CD4-positive, alpha-beta T cell (primary cell): ENCODE data around the gene METTL15. TPM values are rescaled to one million over a fixed set of nuclear protein-coding genes. Genes with fewer than 3 reads are reported as not detected.

Experiments used
- ATAC-seq: fragments of 200-7000 bp; cut with Tn5 transposase; one replicate; pipeline ENCODE4 v1.10.0; 2022; ENCODE audit warnings: mild to moderate bottlenecking; ENCODE audit not compliant: poor library complexity
- CTCF ChIA-PET: fragments of 350-600 bp; sonication (Branson Sonifier 250); formaldehyde crosslinking; loops from one replicate; lab custom pipeline; 2021; ENCODE audit warnings: antibody characterized with exemption, inconsistent platforms; lab: Charles Lee
- POLR2A ChIA-PET: fragments of 350-600 bp; sonication (Branson Sonifier 250); formaldehyde crosslinking; loops from one replicate; lab custom pipeline; 2021; ENCODE audit warnings: antibody characterized with exemption, inconsistent platforms; lab: Charles Lee
- DNase-seq, 14 experiments: peaks; one replicate each; pipeline ENCODE4 v3.0.0-alpha.2; 2013 to 2020; ENCODE audit warnings: mixed read lengths in 2 of 14
- H3K27ac ChIP-seq, 2 donors: one replicate each; pipeline versions ENCODE4 v1.5.1 to v1.7.0; 2013; ENCODE audit warnings: low read length in 2 of 2, low read depth in 1 of 2, mild to moderate bottlenecking in 1 of 2
- H3K27me3 ChIP-seq, 2 experiments: 1 replicate in 1 of 2; 2 replicates in 1 of 2; pipeline versions ENCODE4 v1.6.1 to v1.7.0; 2013; ENCODE audit warnings: low read length in 2 of 2, control low read depth in 1 of 2, mild to moderate bottlenecking in 1 of 2, moderate library complexity in 1 of 2; ENCODE audit not compliant: insufficient read depth in 2 of 2, control insufficient read depth in 1 of 2
- H3K36me3 ChIP-seq: one replicate; pipeline ENCODE4 v1.6.1; 2013; ENCODE audit warnings: low read length, control low read depth; ENCODE audit not compliant: insufficient read depth
- H3K4me1 ChIP-seq: one replicate; pipeline ENCODE4 v1.6.1; 2013; ENCODE audit warnings: low read length, control low read depth; ENCODE audit not compliant: insufficient read depth
- H3K4me3 ChIP-seq: one replicate; pipeline ENCODE4 v1.5.1; 2013; ENCODE audit warnings: mild to moderate bottlenecking, low read length, moderate library complexity
- H3K9me3 ChIP-seq, 2 experiments: 1 replicate in 1 of 2; 2 replicates in 1 of 2; pipeline versions ENCODE4 v1.6.1 to v1.7.0; 2013; ENCODE audit warnings: low read length in 2 of 2, mild to moderate bottlenecking in 2 of 2, control low read depth in 1 of 2, moderate library complexity in 1 of 2; ENCODE audit not compliant: control insufficient read depth in 1 of 2, insufficient read depth in 1 of 2
- H3K27ac Mint-ChIP-seq: one replicate; pipeline ENCODE4 v1.8.0; 2020; ENCODE audit warnings: mixed read lengths
- H3K27me3 Mint-ChIP-seq: one replicate; pipeline ENCODE4 v1.8.0; 2021; ENCODE audit warnings: mixed read lengths
- H3K36me3 Mint-ChIP-seq: one replicate; pipeline ENCODE4 v1.8.0; 2021; ENCODE audit warnings: low read depth, mixed read lengths
- H3K4me1 Mint-ChIP-seq: one replicate; pipeline ENCODE4 v1.8.0; 2021; ENCODE audit warnings: low read depth, mixed read lengths
- H3K4me3 Mint-ChIP-seq: one replicate; pipeline ENCODE4 v1.8.0; 2020; ENCODE audit warnings: mild to moderate bottlenecking, mixed read lengths
- H3K9me3 Mint-ChIP-seq: one replicate; pipeline ENCODE4 v1.8.0; 2020; ENCODE audit warnings: mixed read lengths
- CTCF ChIP-seq: fragments of 200-600 bp; IDR thresholded peaks from one replicate; pipeline ENCODE4 v1.8.0; 2022; ENCODE audit warnings: antibody characterized with exemption, mild to moderate bottlenecking
- intact Hi-C, 2 experiments: fragments of 100-400 bp; cut with DNase I in 1 of 2; cut with micrococcal nuclease in 1 of 2; formaldehyde crosslinking; loops; one replicate each; pipeline versions ENCODE4 v1.15.1 to v1.9.0; 2023 to 2025; cut with DNase I, micrococcal nuclease
- total RNA-seq, 174 experiments: library from RNA in 2 of 174; stranded (reverse) in 2 of 174; gene quantifications; one replicate each; pipeline ENCODE4 v1.2.3 and lab custom pipeline; 2021 to 2026

Gene METTL15
- total RNA-seq, 2 experiments from 2014 or later, result 3.5 to 4.4 TPM

- ATAC-seq, result no peak
- H3K36me3 ChIP-seq, result peaks cover 15% of the 10 kb centered on the region
Observed at GRCh38 chr11:28152743-28153142, 44.6 kb downstream of the METTL15 start.

GRCh38 chr11:28153586-28153985, 45.4 kb downstream of the METTL15 start:
- intact Hi-C loops, result no loop called here
- Histone ChIP-seq H3K36me3 (peaks cover 18% of the 10 kb centered on the region), H3K4me1 (no peaks in the 10 kb centered on the region), H3K9me3 (no peaks in the 10 kb centered on the region), H3K27me3 (no peaks in the 10 kb centered on the region), H3K4me3 (no peak overlapping the region), H3K27ac (no peak overlapping the region)
- Mint-ChIP-seq H3K9me3 (no peaks in the 10 kb centered on the region), H3K27me3 (no peaks in the 10 kb centered on the region), H3K4me3 (no peak overlapping the region), H3K36me3 (peaks cover 37% of the 10 kb centered on the region), H3K4me1 (no peaks in the 10 kb centered on the region), H3K27ac (no peak overlapping the region)
- DNase-seq (no peak), ATAC-seq (no peak)
- ChIA-PET POLR2A (no interaction called here), CTCF (interaction anchor here (1.0 kb wide), 1 partner anchor 9 kb away, joined by 4 read pairs; no protein-coding TSS in a partner anchor)
- no peak for TF ChIP-seq CTCF

More at GRCh38 chr11:28152743-28153142, 44.6 kb downstream of the METTL15 start:
- H3K9me3 ChIP-seq, result no peaks in the 10 kb centered on the region
- CTCF ChIA-PET, result interaction anchor here (0.5 kb wide), 1 partner anchor 47 kb away, joined by 3 read pairs; no protein-coding TSS in a partner anchor
- Mint-ChIP-seq H3K27me3 (no peaks in the 10 kb centered on the region), H3K4me3 (no peak overlapping the region), H3K4me1 (no peaks in the 10 kb centered on the region), H3K9me3 (no peaks in the 10 kb centered on the region), H3K27ac (no peak overlapping the region), H3K36me3 (peaks cover 30% of the 10 kb centered on the region)
- no peak for DNase-seq
- H3K4me3 ChIP-seq, result no peak overlapping the region
- intact Hi-C loops, result no loop called here
- POLR2A ChIA-PET, result no interaction called here
- H3K4me1 ChIP-seq, result no peaks in the 10 kb centered on the region
- TF ChIP-seq CTCF, result no peak
- H3K27ac ChIP-seq, result no peak overlapping the region
- no peaks in the 10 kb centered on the region for H3K27me3 ChIP-seq

DNA sequence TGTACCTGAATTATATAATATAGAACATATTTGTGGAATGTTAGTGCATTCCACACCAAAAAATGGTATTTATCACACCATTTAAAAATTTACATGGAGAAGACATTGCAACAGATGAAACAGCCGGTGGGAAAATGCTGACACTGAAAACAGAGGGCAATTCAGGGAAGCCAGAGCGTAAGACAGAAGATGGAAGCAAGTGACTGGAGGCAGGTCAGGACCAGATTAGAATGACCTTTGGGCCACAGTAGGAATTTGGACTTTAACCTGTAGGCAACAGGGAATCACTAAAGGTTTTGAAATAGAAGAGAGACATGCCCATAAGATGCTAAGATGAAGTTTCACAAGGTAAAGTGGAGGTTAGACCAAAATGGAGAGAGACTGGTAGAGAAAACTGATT, 60.5 kb downstream of the METTL15 start:
- Histone ChIP-seq H3K4me3 (no peak overlapping the region), H3K27me3 (no peaks in the 10 kb centered on the region), H3K27ac (no peak overlapping the region), H3K36me3 (no peaks in the 10 kb centered on the region), H3K4me1 (no peaks in the 10 kb centered on the region), H3K9me3 (no peaks in the 10 kb centered on the region)
- H3K27me3 Mint-ChIP-seq, result no peaks in the 10 kb centered on the region
- no peak for DNase-seq
- no peak overlapping the region for H3K27ac Mint-ChIP-seq
- TF ChIP-seq CTCF, result no peak
- peaks cover 13% of the 10 kb centered on the region for H3K4me1 Mint-ChIP-seq
- ChIA-PET CTCF (no interaction called here), POLR2A (no interaction called here)
- peaks cover 2% of the 10 kb centered on the region for H3K9me3 Mint-ChIP-seq
- peaks cover 30% of the 10 kb centered on the region for H3K36me3 Mint-ChIP-seq
- intact Hi-C loops, result no loop called here
- H3K4me3 Mint-ChIP-seq, result no peak overlapping the region
- no peak for ATAC-seq
